Measurements from ENCODE around the gene MSL2.
"Not testable (repeated sequence)": the region's sequence is repeated elsewhere in the genome, so short reads cannot be mapped to it uniquely, and the experiment has no call there.

MSL2 gene

GRCh38 chr3:136192831-136193230 is 3.3 kb downstream of the MSL2 start:
- DNase-seq, result no peak

- DNase-seq, result not testable (repeated sequence)
These were observed 3.9 kb downstream of the MSL2 start for GRCh38 chr3:136192195-136192594.

GRCh38 chr3:136189859-136190617 is 6.1 kb downstream of the MSL2 start:
- no peak for DNase-seq

DNA sequence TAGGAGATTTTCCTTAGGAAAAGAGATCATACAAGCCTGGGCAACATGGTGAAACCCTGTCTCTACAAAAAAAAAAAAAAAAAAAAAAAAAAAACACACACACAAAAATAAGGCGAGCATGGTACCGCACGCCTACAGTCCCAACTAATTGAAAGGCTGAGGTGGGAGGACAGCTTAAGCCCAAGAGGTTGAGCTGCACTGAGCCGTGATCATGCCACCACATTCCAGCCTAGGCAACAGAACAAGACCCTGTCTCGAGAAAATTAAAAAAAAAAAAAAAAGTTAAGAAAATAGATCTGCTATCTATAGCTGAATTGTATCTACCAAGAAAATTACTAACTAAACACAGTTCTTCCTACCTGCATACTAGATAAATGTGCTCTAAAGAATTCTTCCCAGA is 7.1 kb downstream of the MSL2 start:
- no peak for DNase-seq

DNA sequence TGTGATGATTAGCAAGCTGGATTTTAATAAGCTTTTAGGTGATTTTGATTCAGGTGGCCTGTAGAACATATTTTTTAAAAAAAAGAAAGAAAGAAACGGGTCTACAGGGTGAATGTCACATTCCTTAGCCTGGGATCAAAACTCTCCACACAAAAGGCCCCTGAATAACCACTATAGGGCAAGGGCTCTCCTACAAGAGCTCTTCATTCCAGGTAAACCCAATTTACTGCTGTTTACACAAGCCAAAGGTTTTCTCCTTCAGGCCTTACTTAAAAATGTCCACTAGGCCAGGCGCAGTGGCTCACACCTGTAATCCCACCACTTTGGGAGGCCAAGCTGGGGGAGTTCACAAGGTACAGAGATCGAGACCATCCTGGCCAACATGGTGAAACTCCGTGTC is 8.3 kb downstream of the MSL2 start:
- DNase-seq, result no peak

DNA sequence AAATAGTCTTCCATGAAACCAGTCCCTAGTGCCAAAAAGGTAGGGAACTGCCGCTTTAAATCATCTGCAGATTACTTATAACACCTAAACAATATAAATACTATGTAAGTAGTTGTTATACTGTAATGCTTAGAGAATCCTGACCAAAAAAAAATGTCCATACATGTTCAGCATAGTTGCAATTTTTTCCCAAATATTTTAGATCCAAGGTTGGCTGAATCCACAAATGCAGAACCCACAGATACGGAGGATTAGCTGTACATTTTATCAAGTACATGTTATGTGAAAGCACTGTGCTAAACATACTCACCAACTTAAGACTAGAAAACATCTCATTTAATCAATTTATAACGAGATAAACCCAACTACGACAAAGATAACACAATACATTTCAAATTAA is 9.3 kb downstream of the MSL2 start:
- DNase-seq, result no peak

- no peak for DNase-seq
These were observed 9.8 kb downstream of the MSL2 start for GRCh38 chr3:136186344-136186743.

DNA sequence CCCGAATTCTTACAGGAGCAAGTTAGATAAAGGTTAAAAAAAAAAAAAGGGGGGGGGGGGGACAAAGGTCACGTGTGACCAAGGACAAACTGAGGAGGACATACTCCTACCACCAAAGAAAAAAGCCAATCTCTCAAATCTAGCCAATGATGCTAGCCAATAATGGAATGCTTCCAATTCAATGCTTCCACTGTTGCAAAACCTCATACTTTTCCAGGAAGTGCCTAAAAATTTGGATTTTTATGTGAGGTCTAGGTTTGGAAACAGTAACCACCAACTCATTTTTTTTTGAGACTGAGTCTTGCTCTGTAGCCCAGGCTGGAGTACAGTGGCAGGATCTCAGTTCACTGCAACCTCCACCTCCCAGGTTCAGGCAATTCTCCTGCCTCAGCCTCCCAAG is 11.4 kb downstream of the MSL2 start:
- DNase-seq, result no peak

- no peak for DNase-seq
These were observed 14.4 kb downstream of the MSL2 start for GRCh38 chr3:136181741-136182140.

- DNase-seq, result no peak
These were observed 18.3 kb downstream of the MSL2 start for GRCh38 chr3:136177876-136178275.

DNA sequence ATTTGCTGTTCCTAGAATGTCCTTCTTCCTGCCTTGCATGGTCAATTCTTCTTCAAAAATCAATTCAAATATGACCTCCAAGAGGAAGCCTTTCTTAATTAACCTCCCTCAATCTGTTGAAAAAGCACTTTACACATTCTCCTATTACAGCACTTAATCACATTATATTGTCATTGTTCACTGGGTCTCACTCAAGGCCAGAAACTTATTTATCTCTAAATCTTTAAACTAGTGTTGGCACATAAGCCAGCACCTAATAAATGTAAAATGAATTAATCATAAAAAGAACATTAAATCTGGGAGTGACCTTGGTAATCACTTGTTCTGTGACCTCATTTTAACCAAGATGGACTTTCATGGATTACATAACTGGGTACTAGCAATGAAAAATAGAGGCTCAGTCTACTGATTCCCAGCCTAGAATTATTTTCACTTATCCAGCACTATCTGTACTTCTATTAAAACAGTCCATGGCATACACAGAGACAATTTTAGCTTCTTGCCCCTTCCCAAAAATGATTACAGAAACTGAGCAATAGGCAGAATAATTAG is 22.1 kb downstream of the MSL2 start:
- no peak for DNase-seq

DNA sequence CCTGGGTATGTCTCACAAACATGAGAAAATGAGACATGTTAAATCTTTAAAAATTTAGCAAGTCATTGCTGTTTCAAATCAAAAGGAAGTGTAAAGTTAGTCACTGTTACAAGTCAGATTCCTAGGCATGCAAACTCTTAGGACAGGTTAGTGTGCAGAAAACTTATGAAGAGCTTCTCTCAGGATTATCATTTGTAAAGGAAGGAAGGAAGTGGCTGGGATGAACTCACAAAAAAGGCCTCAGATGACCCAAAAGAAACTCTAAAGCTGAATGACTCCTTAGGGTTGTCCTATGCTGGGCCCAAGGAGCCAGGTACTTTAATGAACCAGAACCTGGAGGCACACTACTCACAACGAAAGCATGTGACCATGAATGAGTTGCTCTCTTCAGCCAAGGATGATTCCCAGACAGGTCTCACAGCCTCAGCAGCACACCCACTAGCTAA is 25.0 kb downstream of the MSL2 start:
- no peak for DNase-seq

DNA sequence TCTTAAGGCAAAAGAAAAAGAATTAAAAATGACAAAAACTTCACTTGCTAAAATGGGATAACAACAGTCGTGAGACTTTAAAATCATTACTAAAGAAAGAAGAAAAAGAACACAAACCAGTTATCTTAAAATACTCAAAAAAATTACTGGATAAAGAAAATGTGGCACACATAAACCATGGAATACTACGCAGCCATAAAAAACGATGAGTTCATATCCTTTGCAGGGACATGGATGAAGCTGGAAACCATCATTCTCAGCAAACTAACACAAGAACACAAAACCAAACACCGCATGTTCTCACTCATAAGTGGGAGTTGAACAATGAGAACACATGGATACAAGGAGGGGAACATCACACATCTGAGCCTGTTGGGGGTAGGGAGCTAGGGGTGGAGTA is 27.9 kb downstream of the MSL2 start:
- DNase-seq, result not testable (repeated sequence)

DNA sequence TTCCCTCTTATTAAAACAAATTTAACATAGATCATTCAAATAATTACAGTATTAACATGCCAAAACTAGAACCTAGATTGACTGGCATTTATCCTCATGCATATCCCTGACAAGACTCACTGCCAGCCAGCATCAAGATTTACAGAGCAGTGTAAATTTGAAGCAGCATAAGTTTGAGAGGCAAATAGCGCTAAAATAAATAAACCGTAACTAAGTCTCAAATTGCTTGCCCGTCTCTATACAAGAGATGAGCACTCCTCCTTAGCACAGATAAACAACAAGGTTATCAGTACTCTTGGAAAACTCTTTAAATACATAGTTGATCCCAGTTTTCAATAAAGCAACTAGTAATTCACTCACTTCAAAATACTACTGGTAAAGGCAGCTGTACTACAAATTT is 29.6 kb downstream of the MSL2 start:
- no peak for DNase-seq

DNA sequence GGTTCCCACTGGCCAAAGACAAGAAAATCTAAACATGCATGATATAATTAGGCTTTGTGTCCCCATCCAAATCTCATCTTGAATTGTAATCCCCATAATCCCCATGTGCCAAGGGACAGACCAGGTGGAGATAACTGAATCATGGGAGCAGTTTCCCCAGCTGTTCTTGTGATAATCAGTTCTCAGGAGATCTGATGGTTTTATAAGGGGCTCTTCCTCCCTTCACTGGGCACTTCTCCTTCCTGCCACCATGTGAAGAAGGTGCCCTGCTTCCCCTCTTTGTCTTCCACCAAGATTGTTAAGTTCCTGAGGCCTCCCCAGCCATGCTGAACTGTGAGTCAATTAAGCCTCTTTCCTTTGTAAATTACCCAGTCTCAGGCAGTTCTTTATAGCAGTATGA is 32.5 kb downstream of the MSL2 start:
- not testable (repeated sequence) for DNase-seq

DNA sequence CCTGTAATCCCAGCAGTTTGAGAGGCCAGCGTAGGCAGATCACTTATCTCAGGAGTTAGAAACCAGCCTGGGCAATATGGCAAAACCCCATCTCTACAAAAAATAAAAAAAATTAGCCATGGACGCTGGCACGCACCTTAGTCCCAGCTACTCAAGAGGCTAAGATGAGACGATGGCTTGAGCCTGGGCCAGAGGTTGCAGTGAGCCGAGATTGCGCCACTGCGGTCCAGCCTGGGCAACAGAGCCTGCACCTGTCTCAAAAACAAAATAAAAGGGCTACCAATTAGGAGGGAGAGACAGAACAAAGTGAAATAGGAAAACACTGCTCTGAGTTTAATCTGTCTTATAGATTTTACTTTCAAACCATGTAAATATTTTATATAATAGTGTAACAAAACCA is 33.8 kb downstream of the MSL2 start:
- DNase-seq, result no peak

GRCh38 chr3:136161516-136161915 is 34.6 kb downstream of the MSL2 start:
- DNase-seq, result no peak

- DNase-seq, result no peak
These were observed 43.2 kb downstream of the MSL2 start for GRCh38 chr3:136152963-136153362.

DNA sequence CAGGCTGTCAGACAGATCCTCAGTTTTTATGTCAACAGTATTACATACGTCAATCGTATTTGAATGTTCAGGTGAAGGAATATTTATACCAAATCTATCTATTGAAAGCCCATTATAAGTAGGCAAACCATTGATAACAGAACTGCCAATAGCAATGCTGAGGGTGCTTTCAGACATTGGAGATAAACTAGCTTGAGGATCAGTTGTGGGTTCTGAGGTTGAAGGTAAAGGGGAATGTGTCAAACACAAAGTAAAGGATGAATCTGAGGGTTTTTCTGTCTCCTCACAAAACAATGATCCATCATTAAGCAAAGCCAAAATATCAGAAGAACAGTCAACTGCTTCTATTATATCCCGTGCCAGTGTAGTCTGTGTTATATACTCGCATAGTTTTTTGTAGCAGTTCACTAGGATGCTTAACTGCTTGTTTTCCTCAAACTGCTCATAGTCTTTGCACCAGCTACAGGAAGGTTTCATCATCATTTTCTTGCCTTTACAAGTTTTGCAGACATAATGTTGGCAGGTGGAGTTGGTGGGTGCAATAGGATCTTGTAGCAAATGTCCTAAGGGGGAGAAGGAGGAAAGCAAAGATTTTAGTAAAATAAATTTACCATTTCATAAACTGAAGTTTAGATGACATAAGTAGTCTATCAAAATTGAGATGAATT is 43.8 kb downstream of the MSL2 start:
- no peak for DNase-seq

GRCh38 chr3:136151219-136151618 is 44.9 kb downstream of the MSL2 start:
- DNase-seq, result no peak

GRCh38 chr3:136149667-136150066 is 46.5 kb downstream of the MSL2 start:
- DNase-seq, result no peak

DNA sequence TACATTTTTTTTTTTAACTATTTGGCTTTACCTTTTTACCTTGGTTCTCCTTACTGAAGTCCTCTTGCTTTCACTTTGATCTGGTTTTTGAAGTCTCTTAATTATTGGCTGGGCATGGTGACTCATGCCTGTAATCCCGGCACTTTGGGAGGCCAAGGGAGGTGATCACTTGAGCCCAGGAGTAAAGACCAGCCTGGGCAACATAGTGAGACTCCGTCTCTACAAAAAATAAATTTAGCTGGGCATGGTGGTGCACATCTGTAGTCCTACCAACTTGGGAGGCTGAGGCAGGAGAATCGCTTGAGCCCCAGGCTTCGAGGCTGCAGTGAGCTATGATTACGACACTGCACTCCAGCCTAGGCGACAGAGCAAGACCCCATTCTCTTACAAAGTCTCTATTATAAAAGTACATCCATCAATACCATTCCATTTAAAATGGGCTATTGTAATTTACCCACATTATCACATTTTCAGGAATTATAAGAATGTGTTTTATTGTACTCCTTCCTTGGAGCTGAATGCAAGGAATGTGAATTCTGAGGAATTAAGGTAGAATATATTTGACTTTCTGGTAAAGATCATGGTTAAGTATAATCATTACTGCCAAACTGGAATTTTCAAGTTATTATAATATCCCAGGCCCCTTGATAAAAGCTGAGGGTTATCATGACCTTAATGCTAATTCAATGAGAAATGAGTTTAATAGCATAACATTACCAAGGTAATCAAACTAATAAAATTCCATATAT is 49.0 kb downstream of the MSL2 start:
- DNase-seq, result no peak

- not testable (repeated sequence) for DNase-seq
These were observed 51.7 kb downstream of the MSL2 start for GRCh38 chr3:136144397-136144796.

GRCh38 chr3:136142592-136142991 is 53.5 kb downstream of the MSL2 start:
- no peak for DNase-seq
